K562 (cell line): ENCODE data around the gene OSBPL1A. TPM values are rescaled to one million over a fixed set of nuclear protein-coding genes. Genes with fewer than 3 reads are reported as not detected.

Experiments
- E2F5 ChIP-seq: sonication (generic); formaldehyde crosslinking; IDR thresholded peaks from 2 replicates; pipeline ENCODE4 v1.8.0; 2022; ENCODE audit warnings: mild to moderate bottlenecking, missing genetic modification reagents
- EHMT2 ChIP-seq: fragments of 450-650 bp; IDR thresholded peaks from 2 replicates; pipeline ENCODE4 v1.6.1; 2018; ENCODE audit warnings: antibody characterized with exemption
- MTA3 ChIP-seq: fragments of 450-650 bp; formaldehyde crosslinking; IDR thresholded peaks from 2 replicates; pipeline ENCODE4 v1.6.1; 2017; ENCODE audit warnings: mild to moderate bottlenecking, borderline replicate concordance
- RBM34 ChIP-seq: fragments of 200-400 bp; formaldehyde crosslinking; IDR thresholded peaks from 2 replicates; pipeline ENCODE4 v1.6.1; 2018; ENCODE audit warnings: low read length, borderline replicate concordance; ENCODE audit not compliant: insufficient read depth
- RREB1 ChIP-seq: fragments of 250-450 bp; sonication (Bioruptor Pico); IDR thresholded peaks from 2 replicates; pipeline ENCODE4 v1.4.0; 2020
- SREBF1 ChIP-seq: fragments of 150-350 bp; IDR thresholded peaks from 2 replicates; pipeline ENCODE4 v1.6.1; 2014; ENCODE audit warnings: antibody characterized with exemption, low read depth, low read length, borderline replicate concordance
- STAG1 ChIP-seq: sonication (generic); formaldehyde crosslinking; IDR thresholded peaks from 2 replicates; pipeline ENCODE4 v1.5.0; 2020; ENCODE audit warnings: missing genetic modification reagents, borderline replicate concordance
- TRIM28 ChIP-seq: fragments of 450-650 bp; IDR thresholded peaks from 2 replicates; pipeline ENCODE4 v1.6.1; 2017
- ZNF12 ChIP-seq: sonication (generic); formaldehyde crosslinking; IDR thresholded peaks from 2 replicates; pipeline ENCODE4 v1.4.0; 2020; ENCODE audit warnings: mild to moderate bottlenecking, missing genetic modification reagents
- ZNF280B ChIP-seq: fragments of 250-450 bp; sonication (Bioruptor Pico); IDR thresholded peaks from 2 replicates; pipeline ENCODE4 v1.5.1; 2021; ENCODE audit warnings: mild to moderate bottlenecking
- ZNF695 ChIP-seq: fragments of 450-650 bp; formaldehyde crosslinking; IDR thresholded peaks from 2 replicates; pipeline ENCODE4 v1.4.0; 2020; ENCODE audit warnings: mild to moderate bottlenecking, moderate library complexity
- polyA plus RNA-seq, 8 experiments: library from polyadenylated mRNA; depleted of rRNA in 4 of 8; stranded (reverse) in 5 of 8; unstranded in 3 of 8; fragments of >200 nt; fragmentation: Nextera tagmentation in 2 of 8; fragmentation: Illumina TruSeq in 1 of 8; extraction: Ambion mirVana in 2 of 8; extraction: Trizol in 1 of 8; gene quantifications; 2 replicates each; pipeline versions ENCODE4 v1.2.1 to v1.2.3, GENCODE V29; 2011 to 2014; ENCODE audit warnings: inconsistent platforms in 1 of 8, missing spikeins in 1 of 8
- total RNA-seq, 7 experiments: library from RNA; depleted of rRNA in 6 of 7; stranded (reverse); fragments of >200 nt in 6 of 7; fragmentation: Illumina TruSeq in 2 of 7; extraction: Trizol in 2 of 7; gene quantifications; 2 replicates each; pipeline versions ENCODE4 v1.2.1 to v1.2.3, GENCODE V29; 2011 to 2021; ENCODE audit warnings: low replicate concordance in 1 of 7

OSBPL1A gene
- total and polyA plus RNA-seq, 9 of the 15 experiments (the other 6 are each of a cell fraction or from before 2014, with no cell fraction given): 0.40 to 0.49 TPM; not detected in 7

GRCh38 chr18:24369426-24369825, 28.2 kb downstream of the OSBPL1A start (continued):
- no peak for TF ChIP-seq TRIM28
- no peak for TF ChIP-seq STAG1 (CRISPR knock-in tag)
- no peak for TF ChIP-seq ZNF695 (CRISPR knock-in tag)
- no peak for TF ChIP-seq E2F5 (CRISPR knock-in tag)
- TF ChIP-seq RBM34: no peak
- no peak for TF ChIP-seq ZNF280B (CRISPR knock-in tag)
- no peak for TF ChIP-seq MTA3
- no peak for TF ChIP-seq RREB1 (CRISPR knock-in tag)
- TF ChIP-seq SREBF1: no peak
- no peak for TF ChIP-seq EHMT2
- no peak for TF ChIP-seq ZNF12 (CRISPR knock-in tag)
